GM12878 (cell line): ENCODE results near the gene ENPP6. TPM values are rescaled to one million over a fixed set of nuclear protein-coding genes. Genes with fewer than 3 reads are reported as not detected.

Experiments used
- ATAC-seq: fragments of 200-7000 bp; cut with Tn5 transposase; 3 replicates; pipeline ENCODE4 v1.9.1; 2020; ENCODE audit warnings: mild to moderate bottlenecking, moderate library complexity
- BruUV-seq: library from RNA; stranded (reverse); fragments of 400-500 nt; replicated peaks from 2 replicates; lab custom pipeline; 2021; lab: Mats Ljungman, UMichigan
- CTCF ChIA-PET: fragments of 300-600 bp; sonication (Branson Sonifier 250); formaldehyde crosslinking; extraction: SDS; loops from one replicate; lab custom pipeline; 2021; ENCODE audit warnings: inconsistent platforms; lab: Yijun Ruan, JAX
- POLR2A ChIA-PET: fragments of 350-600 bp; formaldehyde crosslinking; extraction: SDS; loops from one replicate; lab custom pipeline; 2021; ENCODE audit warnings: inconsistent platforms; lab: Charles Lee
- RAD21 ChIA-PET: fragments of 300-600 bp; sonication (Branson Sonifier 250); formaldehyde crosslinking; loops from one replicate; lab custom pipeline; 2023; ENCODE audit warnings: antibody characterized with exemption; ENCODE audit not compliant: unreplicated experiment; lab: Charles Lee
- SMC1A ChIA-PET: fragments of 300-600 bp; sonication (Branson Sonifier 250); formaldehyde crosslinking; loops from one replicate; lab custom pipeline; 2023; ENCODE audit not compliant: unreplicated experiment, uncharacterized antibody; lab: Charles Lee
- DNase-seq: peaks from one replicate; pipeline ENCODE4 v3.0.0-alpha.2; 2011; ENCODE audit warnings: low read depth, low spot score
- FAIRE-seq: peaks from 3 replicates; lab custom pipeline; 2011; peaks lifted over from hg19 to GRCh38; lab: Jason Lieb, UNC
- H2AFZ ChIP-seq: 2 replicates; pipeline ENCODE4 v1.6.0; 2011; ENCODE audit warnings: low read depth, low read length, control low read depth; ENCODE audit not compliant: control insufficient read depth
- H3K27ac ChIP-seq: 2 replicates; pipeline ENCODE4 v1.5.1; 2011; ENCODE audit warnings: control low read depth; ENCODE audit not compliant: control insufficient read depth, insufficient read depth
- H3K27me3 ChIP-seq, 2 experiments: replicated peaks in 1 of 2; 2 replicates each; pipeline versions ENCODE4 v1.6.0 to v1.6.1; 2011; ENCODE audit warnings: low read length in 1 of 2; ENCODE audit not compliant: control insufficient read depth in 2 of 2, insufficient read depth in 2 of 2
- H3K36me3 ChIP-seq, 2 experiments: 2 replicates each; pipeline ENCODE4 v1.5.1; 2011; ENCODE audit warnings: low read length in 1 of 2; ENCODE audit not compliant: control insufficient read depth in 2 of 2, insufficient read depth in 2 of 2
- H3K4me1 ChIP-seq: 2 replicates; pipeline ENCODE4 v1.6.1; 2011; ENCODE audit warnings: mild to moderate bottlenecking, low read length, moderate library complexity, mixed read lengths; ENCODE audit not compliant: control insufficient read depth, insufficient read depth
- H3K4me2 ChIP-seq: 2 replicates; pipeline ENCODE4 v1.6.0; 2011; ENCODE audit warnings: control low read depth; ENCODE audit not compliant: control insufficient read depth, insufficient read depth
- H3K4me3 ChIP-seq: fragments of 200-600 bp; sonication (generic); 2 replicates; pipeline ENCODE4 v1.5.1; 2016
- H3K79me2 ChIP-seq: 2 replicates; pipeline ENCODE4 v1.6.0; 2011; ENCODE audit warnings: low read length; ENCODE audit not compliant: control insufficient read depth, insufficient read depth
- H3K9ac ChIP-seq: 2 replicates; pipeline ENCODE4 v1.8.0; 2011; ENCODE audit warnings: low read length, control low read depth, mixed read lengths; ENCODE audit not compliant: control insufficient read depth, insufficient read depth
- H3K9me3 ChIP-seq: replicated peaks from 3 replicates; pipeline ENCODE4 v1.5.1; 2011; ENCODE audit warnings: mild to moderate bottlenecking, low read length; ENCODE audit not compliant: control insufficient read depth, insufficient read depth
- H4K20me1 ChIP-seq: 2 replicates; pipeline ENCODE4 v1.6.0; 2011; ENCODE audit not compliant: control insufficient read depth, insufficient read depth
- ASH2L ChIP-seq: fragments of 300-600, 200-600 bp; sonication (generic); IDR thresholded peaks from 2 replicates; pipeline ENCODE4 v1.6.1; 2017; ENCODE audit warnings: low read depth, mild to moderate bottlenecking, borderline replicate concordance
- BCLAF1 ChIP-seq: fragments of 450-650 bp; IDR thresholded peaks from 2 replicates; pipeline ENCODE4 v1.6.1; 2017; ENCODE audit warnings: antibody characterized with exemption, mild to moderate bottlenecking, moderate library complexity
- CTCF ChIP-seq, 3 experiments: IDR thresholded peaks in 2 of 3; conservative IDR thresholded peaks in 1 of 3; 2 replicates each; pipeline ENCODE4 v1.5.1; 2011; ENCODE audit warnings: low read depth in 3 of 3, low read length in 3 of 3, mild to moderate bottlenecking in 3 of 3, control low read depth in 2 of 3, moderate library complexity in 2 of 3, inconsistent platforms in 1 of 3, mixed read lengths in 1 of 3; ENCODE audit not compliant: control insufficient read depth in 2 of 3, insufficient read depth in 1 of 3; ENCODE audit errors: extremely low read depth in 1 of 3
- MEF2A ChIP-seq: IDR thresholded peaks from 2 replicates; pipeline ENCODE4 v1.6.1; 2011; ENCODE audit warnings: low read depth, mild to moderate bottlenecking, low read length, moderate library complexity; ENCODE audit not compliant: insufficient read depth
- PML ChIP-seq: IDR thresholded peaks from 2 replicates; pipeline ENCODE4 v1.6.1; 2012; ENCODE audit warnings: low read length, inconsistent platforms
- RELB ChIP-seq: fragments of 450-650 bp; IDR thresholded peaks from 2 replicates; pipeline ENCODE4 v1.6.1; 2017; ENCODE audit warnings: low read depth, mild to moderate bottlenecking, moderate library complexity
- WGBS: methylation state at CpG from one replicate; pipeline ENCODE4 v1.1.6; 2016; ENCODE audit warnings: low lambda C conversion rate; ENCODE audit not compliant: insufficient replicate concordance, insufficient coverage; ENCODE audit errors: missing lambda C conversion rate; 5-methylcytosine and 5-hydroxymethylcytosine counted together
- in situ Hi-C: fragments of 300-500 bp; cut with MboI; formaldehyde crosslinking; loops from 9 replicates; pipeline ENCODE4 v1.14.3; 2018; ENCODE audit warnings: mixed read lengths
- intact Hi-C: fragments of 100-400 bp; cut with micrococcal nuclease; formaldehyde crosslinking; loops from one replicate; pipeline ENCODE4 v1.14.2; 2022; ENCODE audit not compliant: unreplicated experiment
- polyA plus RNA-seq, 11 experiments: library from polyadenylated mRNA; depleted of rRNA in 4 of 11; unstranded in 6 of 11; stranded (reverse) in 5 of 11; fragments of >200 nt; fragmentation: Nextera tagmentation in 4 of 11; fragmentation: Illumina TruSeq in 1 of 11; extraction: Ambion mirVana in 4 of 11; extraction: Trizol in 1 of 11; gene quantifications; 1 replicate in 1 of 11; 2 replicates in 10 of 11; pipeline versions ENCODE4 v1.2.1 to v1.2.3, GENCODE V29; 2011 to 2016; ENCODE audit warnings: inconsistent platforms in 2 of 11, missing spikeins in 2 of 11, low read depth in 1 of 11
- total RNA-seq, 4 experiments: library from RNA; depleted of rRNA in 3 of 4; stranded (reverse); fragments of >200 nt in 3 of 4; fragmentation: Illumina TruSeq in 1 of 4; extraction: Trizol in 1 of 4; gene quantifications; 2 replicates each; pipeline versions ENCODE4 v1.2.1 to v1.2.3, GENCODE V29; 2013 to 2021
- TF ChIP-seq, protein P1 (sequence below): IDR thresholded peaks from 2 replicates; pipeline ENCODE4 v1.6.1; 2011; ENCODE audit warnings: borderline replicate concordance, low read depth, mild to moderate bottlenecking, moderate library complexity, mixed read lengths, low read length; ENCODE audit not compliant: insufficient read depth; ENCODE audit errors: extremely low read length

The ENPP6 gene
- total and polyA plus RNA-seq, 10 of the 15 experiments (the other 5 are each of a cell fraction or from before 2014, with no cell fraction given) = 0.04 to 1.0 (median 0.44) TPM; not detected in 1

DNA sequence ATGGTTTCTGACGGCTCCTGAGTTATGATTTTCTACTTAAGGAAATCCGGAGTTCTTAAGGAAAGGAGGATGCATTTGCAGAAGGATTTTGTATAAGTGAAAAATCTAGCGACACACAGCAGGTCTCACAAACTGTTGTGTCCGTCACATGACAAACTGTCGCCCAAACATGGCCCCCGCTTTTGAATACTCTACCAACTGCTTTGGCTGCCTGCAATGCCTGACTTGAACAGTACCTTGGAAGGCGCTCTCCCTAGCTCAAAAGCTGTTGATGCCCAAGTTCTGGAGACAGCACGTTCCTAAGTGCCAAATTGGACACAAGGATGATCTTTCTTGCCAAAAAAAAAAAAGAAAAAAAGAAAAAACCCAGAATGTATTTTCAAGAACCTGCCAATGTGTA, 103.2 kb downstream of the ENPP6 start:
- Histone ChIP-seq H3K36me3 (no peaks in the 10 kb centered on the region), H3K9me3 (no peaks in the 10 kb centered on the region), H3K27ac (no peak overlapping the region), H3K27me3 (no peaks in the 10 kb centered on the region), H4K20me1 (no peaks in the 10 kb centered on the region), H2AFZ (no peak overlapping the region), H3K79me2 (no peaks in the 10 kb centered on the region), H3K4me3 (no peak overlapping the region), H3K9ac (no peak overlapping the region)
- in situ Hi-C loops = no loop called here
- 31% methylated on average over 8 of the region's 8 CpGs for WGBS
- POLR2A ChIA-PET = interaction anchor here (0.5 kb wide), 1 partner anchor 1428 kb away, joined by 3 read pairs; no protein-coding TSS in a partner anchor
- ATAC-seq (no peak), DNase-seq (no peak)
- RAD21 ChIA-PET = no interaction called here
- SMC1A ChIA-PET = no interaction called here
- BruUV-seq = no TSS peak
- CTCF ChIA-PET = interaction anchor here (0.7 kb wide), 1 partner anchor 249 kb away, joined by 3 read pairs; no protein-coding TSS in a partner anchor
- TF ChIP-seq CTCF (IDR thresholded peaks at IDR 0.05 in 2 of 3, conservative IDR thresholded peaks at IDR 0.05 in 1 of 3; ENCODE audit: control insufficient read depth in 2 of 3, extremely low read depth in 1 of 3, insufficient read depth in 1 of 3, low read depth in 3 of 3, low read length in 3 of 3) (0 out of 6 replicates have a peak, but pooled peaks of 1 of the 3 experiments have one; percentile 6), MEF2A (no peak)
- TF ChIP-seq, all 136 proteins: peak for 1
- Histone ChIP-seq H3K4me2 (no peak overlapping the region), H3K4me1 (no peaks in the 10 kb centered on the region)
- intact Hi-C loops = no loop called here
- FAIRE-seq = no peak

DNA sequence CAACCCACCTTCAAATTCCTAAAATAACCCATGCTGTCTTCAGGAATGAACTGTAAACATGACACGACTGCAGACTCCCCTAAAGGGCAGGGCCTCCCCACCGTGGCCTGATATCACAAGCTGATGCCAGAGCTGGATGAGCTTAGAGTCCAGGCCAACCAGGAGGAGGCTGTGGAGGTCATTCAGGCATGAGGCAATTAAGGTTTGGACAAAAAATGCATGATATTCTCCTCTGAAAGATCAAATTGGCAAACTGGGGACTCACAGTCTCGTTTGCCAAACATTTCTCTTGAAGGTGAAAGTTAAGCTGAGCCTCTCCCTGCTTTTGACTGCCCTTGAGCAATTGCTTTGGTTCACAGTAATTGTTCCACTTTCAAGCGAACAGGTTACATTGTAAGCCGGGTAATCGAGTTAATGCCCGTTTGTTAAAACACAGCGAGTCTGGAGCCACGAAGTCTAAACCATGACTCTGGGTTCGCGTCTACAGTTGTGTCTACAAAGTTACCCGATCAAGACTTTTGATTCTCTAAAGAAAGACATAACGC, 105.6 kb downstream of the ENPP6 start:
- DNase-seq = no peak
- SMC1A ChIA-PET = no interaction called here
- H3K27me3 ChIP-seq = no peaks in the 10 kb centered on the region; a peak in 1 of 4 replicates
- no TSS peak for BruUV-seq
- RAD21 ChIA-PET = no interaction called here
- CTCF ChIA-PET = interaction anchor here (1.2 to 2.4 kb wide), 2 partner anchors 12 to 14 kb away, joined by 4 to 9 read pairs; no protein-coding TSS in a partner anchor
- H3K27ac ChIP-seq = no peak overlapping the region
- 39% methylated on average over 13 of the region's 13 CpGs for WGBS
- H3K4me1 ChIP-seq = no peaks in the 10 kb centered on the region
- POLR2A ChIA-PET = no interaction called here
- no peaks in the 10 kb centered on the region for H3K36me3 ChIP-seq
- no peaks in the 10 kb centered on the region for H4K20me1 ChIP-seq
- no peak overlapping the region for H3K9ac ChIP-seq
- no peak overlapping the region for H3K4me3 ChIP-seq
- no peak for FAIRE-seq
- no peak for ATAC-seq
- no peak overlapping the region for H3K4me2 ChIP-seq
- H2AFZ ChIP-seq = no peak overlapping the region
- no peaks in the 10 kb centered on the region for H3K79me2 ChIP-seq
- H3K9me3 ChIP-seq = no peaks in the 10 kb centered on the region; the same call in 2 of the 3 replicates
- in situ Hi-C loops = no loop called here
- intact Hi-C loops = no loop called here
- TF ChIP-seq PML = no peak
- no peak for TF ChIP-seq BCLAF1
- TF ChIP-seq, protein P1, sequence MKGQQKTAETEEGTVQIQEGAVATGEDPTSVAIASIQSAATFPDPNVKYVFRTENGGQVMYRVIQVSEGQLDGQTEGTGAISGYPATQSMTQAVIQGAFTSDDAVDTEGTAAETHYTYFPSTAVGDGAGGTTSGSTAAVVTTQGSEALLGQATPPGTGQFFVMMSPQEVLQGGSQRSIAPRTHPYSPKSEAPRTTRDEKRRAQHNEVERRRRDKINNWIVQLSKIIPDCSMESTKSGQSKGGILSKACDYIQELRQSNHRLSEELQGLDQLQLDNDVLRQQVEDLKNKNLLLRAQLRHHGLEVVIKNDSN = no peak
- TF ChIP-seq RELB = no peak
- TF ChIP-seq ASH2L = no peak
